GM23338 (cell line): ENCODE measurements around the gene CSRNP3. TPM values are rescaled to one million over a fixed set of nuclear protein-coding genes. Genes with fewer than 3 reads are reported as not detected.

Source experiments
- ATAC-seq: fragments of 200-7000 bp; cut with Tn5 transposase; 3 replicates; pipeline ENCODE4 v1.9.1; 2020
- DNase-seq: peaks from one replicate; pipeline ENCODE4 v3.0.0-alpha.2; 2015; ENCODE audit warnings: low spot score
- H2AFZ ChIP-seq: fragments of 200-600 bp; sonication (generic); 2 replicates; pipeline ENCODE4 v1.8.0; 2016; ENCODE audit warnings: antibody characterized with exemption, mild to moderate bottlenecking, moderate library complexity
- H3F3A ChIP-seq: fragments of 200-600 bp; sonication (generic); replicated peaks from 2 replicates; pipeline ENCODE4 v1.8.0; 2017; ENCODE audit warnings: antibody characterized with exemption, mixed run types, low read depth
- H3K27ac ChIP-seq: fragments of 200-600 bp; sonication (generic); 2 replicates; pipeline ENCODE4 v1.6.1; 2016; ENCODE audit warnings: low read depth
- H3K27me3 ChIP-seq: fragments of 200-600 bp; sonication (generic); 2 replicates; pipeline ENCODE4 v1.8.0; 2016; ENCODE audit warnings: mild to moderate bottlenecking, mixed run types, moderate library complexity; ENCODE audit not compliant: insufficient read depth
- H3K36me3 ChIP-seq: fragments of 200-600 bp; sonication (generic); 2 replicates; pipeline ENCODE4 v1.8.0; 2016; ENCODE audit warnings: mild to moderate bottlenecking; ENCODE audit not compliant: insufficient read depth
- H3K4me1 ChIP-seq: fragments of 200-600 bp; sonication (generic); 2 replicates; pipeline ENCODE4 v1.8.0; 2016; ENCODE audit warnings: mild to moderate bottlenecking, moderate library complexity; ENCODE audit not compliant: insufficient read depth
- H3K4me2 ChIP-seq: fragments of 200-600 bp; sonication (generic); 2 replicates; pipeline ENCODE4 v1.7.1; 2017; ENCODE audit warnings: mixed run types
- H3K4me3 ChIP-seq: fragments of 200-600 bp; sonication (generic); 2 replicates; pipeline ENCODE4 v1.6.1; 2016; ENCODE audit warnings: mixed run types
- H3K79me2 ChIP-seq: fragments of 200-600 bp; sonication (generic); replicated peaks from 2 replicates; pipeline ENCODE4 v1.8.0; 2017; ENCODE audit warnings: mild to moderate bottlenecking; ENCODE audit not compliant: insufficient read depth
- H3K9me2 ChIP-seq: fragments of 200-600 bp; sonication (generic); 2 replicates; pipeline ENCODE4 v1.8.0; 2017; ENCODE audit not compliant: insufficient read depth
- H4K20me1 ChIP-seq: fragments of 200-600 bp; sonication (generic); replicated peaks from 2 replicates; pipeline ENCODE4 v1.8.0; 2017; ENCODE audit warnings: mild to moderate bottlenecking; ENCODE audit not compliant: insufficient read depth
- H3K27ac Mint-ChIP-seq: 2 replicates; pipeline ENCODE4 v1.8.0; 2020; ENCODE audit warnings: inconsistent platforms, mild to moderate bottlenecking, moderate library complexity, mixed read lengths
- H3K27me3 Mint-ChIP-seq: 3 replicates; pipeline ENCODE4 v1.8.0; 2022; ENCODE audit warnings: low read depth, mild to moderate bottlenecking, moderate library complexity, mixed read lengths, inconsistent platforms; ENCODE audit not compliant: insufficient read depth, poor library complexity
- H3K36me3 Mint-ChIP-seq: 3 replicates; pipeline ENCODE4 v1.8.0; 2021; ENCODE audit warnings: low read depth, mild to moderate bottlenecking, inconsistent platforms, moderate library complexity, mixed read lengths
- H3K4me1 Mint-ChIP-seq: 3 replicates; pipeline ENCODE4 v1.8.0; 2020; ENCODE audit warnings: mild to moderate bottlenecking, inconsistent platforms, mixed read lengths
- H3K4me3 Mint-ChIP-seq: 3 replicates; pipeline ENCODE4 v1.8.0; 2021; ENCODE audit warnings: moderate library complexity, mild to moderate bottlenecking, inconsistent platforms, mixed read lengths
- H3K9me3 Mint-ChIP-seq: 3 replicates; pipeline ENCODE4 v1.8.0; 2020; ENCODE audit warnings: moderate library complexity, mild to moderate bottlenecking, inconsistent platforms, mixed read lengths
- CREB1 ChIP-seq: fragments of 250-450 bp; sonication (Bioruptor Pico); IDR thresholded peaks from 2 replicates; pipeline ENCODE4 v1.5.0; 2020; ENCODE audit warnings: low read depth, mild to moderate bottlenecking, moderate library complexity
- CTCF ChIP-seq, 2 experiments: fragments of 200-600 bp in 1 of 2; sonication (generic) in 1 of 2; conservative IDR thresholded peaks; 2 replicates each; pipeline versions ENCODE4 v1.5.1 to v1.6.1; 2016 to 2017; ENCODE audit warnings: antibody characterized with exemption in 2 of 2, low read depth in 2 of 2, mild to moderate bottlenecking in 2 of 2, moderate library complexity in 1 of 2
- ETS1 ChIP-seq: IDR thresholded peaks from 2 replicates; pipeline ENCODE4 v1.6.1; 2016; ENCODE audit warnings: antibody characterized with exemption
- EZH2 ChIP-seq: fragments of 200-600 bp; sonication (generic); IDR thresholded peaks from one replicate; pipeline ENCODE4 v1.8.0; 2017; ENCODE audit warnings: antibody characterized with exemption, mild to moderate bottlenecking, low read depth; ENCODE audit not compliant: unreplicated experiment
- EZH2phosphoT487 ChIP-seq: fragments of 200-600 bp; sonication (generic); IDR thresholded peaks from one replicate; pipeline ENCODE4 v1.8.1; 2018; ENCODE audit warnings: antibody characterized with exemption; ENCODE audit not compliant: unreplicated experiment
- JUNB ChIP-seq: IDR thresholded peaks from one replicate; pipeline ENCODE4 v1.6.1; 2016; ENCODE audit warnings: antibody characterized with exemption; ENCODE audit not compliant: unreplicated experiment
- NANOG ChIP-seq: IDR thresholded peaks from 2 replicates; pipeline ENCODE4 v1.6.1; 2016; ENCODE audit warnings: antibody characterized with exemption, borderline replicate concordance
- REST ChIP-seq: IDR thresholded peaks from one replicate; pipeline ENCODE4 v1.6.1; 2018; ENCODE audit warnings: antibody characterized with exemption; ENCODE audit not compliant: unreplicated experiment
- STAT1 ChIP-seq: IDR thresholded peaks from one replicate; pipeline ENCODE4 v1.6.1; 2016; ENCODE audit warnings: antibody characterized with exemption; ENCODE audit not compliant: unreplicated experiment
- ZNF114 ChIP-seq: fragments of 250-450 bp; sonication (Bioruptor Pico); IDR thresholded peaks from 2 replicates; pipeline ENCODE4 v1.5.0; 2020; ENCODE audit warnings: mild to moderate bottlenecking, moderate library complexity
- ZNF331 ChIP-seq: fragments of 250-450 bp; sonication (Bioruptor Pico); IDR thresholded peaks from 2 replicates; pipeline ENCODE4 v1.5.0; 2020; ENCODE audit warnings: low read depth, mild to moderate bottlenecking, moderate library complexity
- ZNF462 ChIP-seq: fragments of 250-450 bp; sonication (Bioruptor Pico); IDR thresholded peaks from 2 replicates; pipeline ENCODE4 v1.5.0; 2020; ENCODE audit warnings: mild to moderate bottlenecking, moderate library complexity
- polyA plus RNA-seq: library from polyadenylated mRNA; unstranded; fragments of >200 nt; fragmentation: Nextera tagmentation; extraction: Ambion mirVana; gene quantifications from 2 replicates; pipeline ENCODE4 v1.2.1, GENCODE V29; 2016
- total RNA-seq: library from RNA; depleted of rRNA; stranded (reverse); fragments of >200 nt; shearing (Covaris generic); gene quantifications from 2 replicates; pipeline ENCODE4 v1.2.3, GENCODE V29; 2014

The CSRNP3 gene
- total and polyA plus RNA-seq, 2 experiments from 2014 or later = 3.8 to 6.8 TPM

- TF ChIP-seq ETS1 (no peak), EZH2phosphoT487 (no peak), EZH2 (no peak), ZNF114 (CRISPR knock-in tag) (no peak), ZNF331 (CRISPR knock-in tag) (no peak), ZNF462 (CRISPR knock-in tag) (no peak), STAT1 (no peak), CREB1 (CRISPR knock-in tag) (no peak)
Observed at GRCh38 chr2:165494573-165494972, 25.1 kb downstream of the CSRNP3 start (continued).

- H3K36me3 ChIP-seq = no peaks in the 10 kb centered on the region
- H3K36me3 Mint-ChIP-seq = no peaks in the 10 kb centered on the region
- no peaks in the 10 kb centered on the region for H4K20me1 ChIP-seq
- no peak overlapping the region for H2AFZ ChIP-seq
- H3K9me3 Mint-ChIP-seq = no peaks in the 10 kb centered on the region
- H3K27ac Mint-ChIP-seq = no peak overlapping the region
- no peak overlapping the region for H3K4me3 ChIP-seq
- no peak overlapping the region for H3K4me2 ChIP-seq
- peaks cover 5% of the 10 kb centered on the region; the same call in 1 of the 3 replicates for H3K4me1 Mint-ChIP-seq
- H3F3A ChIP-seq = no peaks in the 10 kb centered on the region
- no peaks in the 10 kb centered on the region for H3K27me3 ChIP-seq
- ATAC-seq (no peak), DNase-seq (no peak)
- no peaks in the 10 kb centered on the region for H3K9me2 ChIP-seq
- H3K27me3 Mint-ChIP-seq = no peaks in the 10 kb centered on the region
- no peaks in the 10 kb centered on the region for H3K79me2 ChIP-seq
- H3K4me3 Mint-ChIP-seq = no peak overlapping the region
- no peak overlapping the region for H3K27ac ChIP-seq
- H3K4me1 ChIP-seq = 0 out of 2 replicates have a peak, but pooled peaks cover 6% of the 10 kb centered on the region
- TF ChIP-seq JUNB (no peak), NANOG (no peak), CTCF (conservative IDR thresholded peaks at IDR 0.05; ENCODE audit: low read depth in 2 of 2) (no peak), CREB1 (CRISPR knock-in tag) (no peak), REST (no peak), STAT1 (no peak), ZNF331 (CRISPR knock-in tag) (no peak), EZH2phosphoT487 (no peak)
Observed at GRCh38 chr2:165497659-165498317, 28.3 kb downstream of the CSRNP3 start.
